ENCODE measurements around the gene PPP1R8.

PPP1R8 gene

GRCh38 chr1:27885621-27886352, 55.2 kb downstream of the PPP1R8 start:
- no peak for FAIRE-seq
- TF ChIP-seq POLR2A (IDR thresholded peaks at IDR 0.05; ENCODE audit: low read depth, low read length): no peak
- no peak for DNase-seq (ENCODE audit: insufficient read length, low spot score)

- FAIRE-seq (no peak), DNase-seq (ENCODE audit: insufficient read length, low spot score) (no peak)
- no peak for TF ChIP-seq POLR2A (IDR thresholded peaks at IDR 0.05; ENCODE audit: low read depth, low read length)
Observed at GRCh38 chr1:27886353-27886679, 55.7 kb downstream of the PPP1R8 start.

- TF ChIP-seq POLR2A (IDR thresholded peaks at IDR 0.05; ENCODE audit: low read depth, low read length): no peak
- DNase-seq (ENCODE audit: insufficient read length, low spot score) (no peak), FAIRE-seq (no peak)
Observed at GRCh38 chr1:27886744-27887143, 56.2 kb downstream of the PPP1R8 start.

GRCh38 chr1:27887215-27888021, 56.8 kb downstream of the PPP1R8 start:
- FAIRE-seq: no peak
- no peak for DNase-seq (ENCODE audit: insufficient read length, low spot score)

GRCh38 chr1:27889506-27889905, 58.9 kb downstream of the PPP1R8 start:
- DNase-seq (ENCODE audit: insufficient read length, low spot score) (no peak), FAIRE-seq (no peak)
- no peak for TF ChIP-seq POLR2A (IDR thresholded peaks at IDR 0.05; ENCODE audit: low read depth, low read length)

More at GRCh38 chr1:27887215-27888021, 56.8 kb downstream of the PPP1R8 start:
- TF ChIP-seq POLR2A (IDR thresholded peaks at IDR 0.05; ENCODE audit: low read depth, low read length): no peak

DNA sequence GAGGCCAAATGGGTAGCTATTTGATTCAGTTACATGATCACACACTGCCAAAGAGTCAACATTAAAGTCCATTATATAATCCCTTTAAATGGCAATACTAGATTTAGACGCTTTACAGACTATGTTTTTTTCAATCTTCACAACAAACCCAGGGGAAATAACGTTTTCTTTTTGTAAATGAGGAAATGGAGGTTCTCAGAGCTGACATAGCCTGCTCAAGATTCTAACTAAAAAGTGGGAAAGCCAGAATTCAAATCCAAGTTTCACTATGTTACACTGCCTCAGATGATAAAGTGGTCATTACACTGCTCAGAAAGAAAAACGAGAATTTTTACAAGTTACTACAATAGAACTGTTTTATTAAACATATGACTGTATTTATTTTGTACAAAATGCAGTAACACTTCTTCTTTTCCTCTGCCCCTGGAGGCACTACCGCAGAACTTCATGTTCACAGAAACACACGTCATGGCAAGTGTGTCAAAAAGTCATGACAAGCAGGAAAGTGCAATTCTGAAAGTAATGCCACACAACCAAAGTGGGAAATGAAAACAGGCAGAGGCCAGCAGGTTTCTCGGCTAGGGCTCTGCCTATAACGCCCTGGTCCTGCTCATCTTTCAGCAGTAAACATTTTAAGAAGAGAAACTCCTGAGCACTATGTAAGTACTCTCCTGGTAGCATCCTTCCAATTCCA, 60.8 kb downstream of the PPP1R8 start:
- no peak for DNase-seq (ENCODE audit: insufficient read length, low spot score)
- TF ChIP-seq POLR2A (IDR thresholded peaks at IDR 0.05; ENCODE audit: low read depth, low read length): no peak
- FAIRE-seq: no peak

- no peak for TF ChIP-seq POLR2A (IDR thresholded peaks at IDR 0.05; ENCODE audit: low read depth, low read length)
- DNase-seq (ENCODE audit: insufficient read length, low spot score): no peak
- no peak for FAIRE-seq
Observed at GRCh38 chr1:27894521-27894920, 63.9 kb downstream of the PPP1R8 start.

Measured in H54 (cell line).